HG03280 (cell line): ENCODE measurements around the gene HSPA2.
"Not testable (repeated sequence)": the region's sequence is repeated elsewhere in the genome, so short reads cannot be mapped to it uniquely, and the experiment has no call there.

Experiments used
- ATAC-seq: cut with Tn5 transposase; IDR thresholded peaks from one replicate; pipeline ENCODE4 v1.9.1; 2021; ENCODE audit warnings: mild to moderate bottlenecking, moderate library complexity; ENCODE audit not compliant: unreplicated experiment

HSPA2 gene

GRCh38 chr14:64513271-64513670, 27.3 kb upstream of the HSPA2 start:
- ATAC-seq: no peak

- no peak for ATAC-seq
Observed at GRCh38 chr14:64515053-64515452, 25.5 kb upstream of the HSPA2 start.

GRCh38 chr14:64516969-64517368, 23.6 kb upstream of the HSPA2 start:
- ATAC-seq: no peak

- ATAC-seq: not testable (repeated sequence)
Observed at GRCh38 chr14:64517667-64518066, 22.9 kb upstream of the HSPA2 start.

- no peak for ATAC-seq
Observed at GRCh38 chr14:64518229-64518628, 22.3 kb upstream of the HSPA2 start.

- ATAC-seq: no peak
Observed at GRCh38 chr14:64520699-64521098, 19.8 kb upstream of the HSPA2 start.

GRCh38 chr14:64522591-64523355, 17.8 kb upstream of the HSPA2 start:
- no peak for ATAC-seq

GRCh38 chr14:64525354-64525753, 15.2 kb upstream of the HSPA2 start:
- no peak for ATAC-seq

- ATAC-seq: no peak
Observed at GRCh38 chr14:64531567-64531966, 9.0 kb upstream of the HSPA2 start.

GRCh38 chr14:64536488-64537245, 3.9 kb upstream of the HSPA2 start:
- no peak for ATAC-seq

- no peak for ATAC-seq
Observed at GRCh38 chr14:64541261-64541971, 875 bp downstream of the HSPA2 start.

GRCh38 chr14:64541972-64542835, 1.7 kb downstream of the HSPA2 start:
- ATAC-seq: no peak

- no peak for ATAC-seq
Observed at GRCh38 chr14:64542836-64543201, 2.3 kb downstream of the HSPA2 start.

- no peak for ATAC-seq
Observed at GRCh38 chr14:64544607-64545312, 4.2 kb downstream of the HSPA2 start.

GRCh38 chr14:64549016-64549415, 8.5 kb downstream of the HSPA2 start:
- ATAC-seq: no peak

GRCh38 chr14:64549791-64550620, 9.5 kb downstream of the HSPA2 start, which contains the start of gene PPP1R36:
Gene PPP1R36, plus strand, starts transcription at chr14:64549961. Its CDS starts 37 bp downstream, at chr14:64549998.
- ATAC-seq: no peak

- no peak for ATAC-seq
Observed at GRCh38 chr14:64550621-64551333, 10.2 kb downstream of the HSPA2 start.

- ATAC-seq: no peak
Observed at GRCh38 chr14:64554556-64554955, 14.0 kb downstream of the HSPA2 start.

GRCh38 chr14:64556526-64556925, 16.0 kb downstream of the HSPA2 start:
- no peak for ATAC-seq
